Adrenal gland (tissue), 12 donors: ENCODE data around the gene ITPA. TPM values are rescaled to one million over a fixed set of nuclear protein-coding genes. Genes with fewer than 3 reads are reported as not detected.

ENCODE experiments used
- DNase-seq, 7 donors: peaks; one replicate each; pipeline ENCODE4 v3.0.0-alpha.2; 2019 to 2020
- H3K27ac ChIP-seq, 5 donors: fragments of 200-600 bp; sonication (generic) in 4 of 5; 1 replicate in 3 of 5; 2 replicates in 2 of 5; pipeline versions ENCODE4 v1.5.1 to v1.8.0; 2016 to 2020; ENCODE audit warnings: mild to moderate bottlenecking in 1 of 5
- H3K27me3 ChIP-seq: fragments of 200-600 bp; 2 replicates; pipeline ENCODE4 v1.8.0; 2021
- H3K36me3 ChIP-seq, 2 donors: fragments of 200-600 bp; replicated peaks in 1 of 2; 1 replicate in 1 of 2; 2 replicates in 1 of 2; pipeline versions ENCODE4 v1.5.1 to v1.8.0; 2018 to 2022
- H3K4me1 ChIP-seq, 2 donors: fragments of 200-600 bp; replicated peaks in 1 of 2; 1 replicate in 1 of 2; 2 replicates in 1 of 2; pipeline versions ENCODE4 v1.5.1 to v1.8.0; 2018 to 2021
- H3K4me3 ChIP-seq, 4 donors: fragments of 200-600 bp; sonication (generic) in 3 of 4; one replicate each; pipeline ENCODE4 v1.5.1; 2016 to 2018
- H3K9me3 ChIP-seq, 3 donors: fragments of 200-600 bp; sonication (generic) in 1 of 3; replicated peaks in 1 of 3; 1 replicate in 2 of 3; 2 replicates in 1 of 3; pipeline versions ENCODE4 v1.5.1 to v1.8.0; 2016 to 2021
- CTCF ChIP-seq, 6 experiments: fragments of 450-650 bp in 4 of 6; fragments of 200-600 bp in 2 of 6; sonication (generic) in 1 of 6; IDR thresholded peaks; 1 replicate in 5 of 6; 2 replicates in 1 of 6; pipeline versions ENCODE4 v1.5.1 to v1.8.0; 2016 to 2021; ENCODE audit warnings: antibody characterized with exemption in 6 of 6, mild to moderate bottlenecking in 2 of 6, moderate library complexity in 1 of 6
- POLR2A ChIP-seq, 2 donors: fragments of 450-650 bp; IDR thresholded peaks; one replicate each; pipeline ENCODE4 v1.6.1; 2017; ENCODE audit warnings: antibody characterized with exemption in 2 of 2, mild to moderate bottlenecking in 2 of 2, moderate library complexity in 1 of 2
- WGBS, 4 donors: extraction: QIAGEN DNeasy Blood & Tissue Kit in 2 of 4; methylation state at CpG; one replicate each; pipeline versions ENCODE4 v1.1.5 to v1.1.7; 2013 to 2017; 5-methylcytosine and 5-hydroxymethylcytosine counted together
- intact Hi-C, 2 donors: fragments of 100-400 bp; cut with DNase I; formaldehyde crosslinking; loops; one replicate each; pipeline versions ENCODE4 v1.14.1 to v1.15.0; 2022 to 2023
- polyA plus RNA-seq, 3 donors: library from polyadenylated mRNA; stranded (reverse); fragments of 200-250 nt in 2 of 3; fragments of 350-450 nt in 1 of 3; fragmentation: Illumina TruSeq in 1 of 3; extraction: RNeasy Lipid Tissue Mini Kit (QIAGEN cat#74804) in 1 of 3; gene quantifications; one replicate each; pipeline ENCODE4 v1.2.3, GENCODE V29; 2013 to 2014
- total RNA-seq, 9 donors: library from RNA; depleted of rRNA in 4 of 9; stranded (reverse); fragments of >200 nt in 4 of 9; fragments of 120-200 nt in 1 of 9; fragmentation: NEBNext Ultra II Directional in 1 of 9; extraction: Animal tissue kit (Norgen Biotek cat#: 25700) in 1 of 9; gene quantifications; one replicate each; pipeline versions ENCODE4 v1.1.0 to v1.2.4, GENCODE V29; 2013 to 2023
- donor health status: healthy with polysubstance abuse.
- donor health status: Bipolar disorder and iron deficiency.
- donor health status: DM: yes; HTN: yes; CAD: no.
- donor health status: DM: no; HTN: no; CAD: no.
- donor health status: DM: no; HTN: no; CAD: no.
- donor health status: DM: yes; HTN: yes; CAD: no.

Gene ITPA
- total and polyA plus RNA-seq, 12 donors = 29.3 to 182 (median 62.5) TPM

GRCh38 chr20:3194617-3195280 is 14.5 kb upstream of the ITPA start:
- H3K4me3 ChIP-seq = no peak overlapping the region
- H3K27ac ChIP-seq = no peak overlapping the region
- no peaks in the 10 kb centered on the region for H3K27me3 ChIP-seq
- H3K9me3 ChIP-seq = no peaks in the 10 kb centered on the region
- H3K4me1 ChIP-seq = no peaks in the 10 kb centered on the region
- WGBS, 4 donors = 92 to 100% (median 94%) methylated on average over 4 to 10 of the region's 10 CpGs
- peaks cover 0 to 85% of the 10 kb centered on the region in 2 donors for H3K36me3 ChIP-seq
- TF ChIP-seq POLR2A (IDR thresholded peaks at IDR 0.05) = no peak
- no peak for TF ChIP-seq CTCF (IDR thresholded peaks at IDR 0.05)
- intact Hi-C loops = no loop called here
- no peak for DNase-seq

DNA sequence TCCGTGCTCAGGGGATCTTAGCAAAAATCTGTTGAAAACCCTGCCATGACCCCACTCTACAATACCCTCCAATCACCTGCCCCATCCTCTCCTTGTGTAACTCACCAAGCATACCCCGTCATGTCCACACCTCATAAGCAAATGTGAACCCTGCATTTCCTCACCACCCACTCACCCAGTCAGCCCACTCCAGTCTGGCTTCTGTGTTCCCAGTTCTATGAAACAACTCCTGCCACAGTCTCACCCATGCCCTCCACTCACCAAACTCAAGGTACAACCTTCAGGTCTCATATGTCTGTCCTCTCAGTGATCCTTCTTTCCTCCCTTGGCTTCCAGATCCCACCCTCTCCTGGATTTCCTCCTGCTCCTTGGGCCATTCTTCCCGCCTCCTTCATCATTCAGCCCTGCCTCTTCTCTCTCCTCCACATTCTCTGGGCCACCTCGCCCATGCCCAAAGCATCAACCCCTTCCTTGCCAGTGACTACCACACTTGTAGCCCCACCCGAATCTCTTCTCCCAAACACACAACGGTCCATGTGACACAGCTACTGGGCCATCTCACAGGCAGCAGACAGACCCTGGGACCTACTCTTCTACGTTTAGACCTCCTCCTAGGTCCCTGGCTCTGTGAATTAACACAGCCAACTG is 13.6 kb upstream of the ITPA start:
- H3K4me3 ChIP-seq = no peak overlapping the region
- intact Hi-C loops = no loop called here
- H3K27ac ChIP-seq = no peak overlapping the region
- H3K9me3 ChIP-seq = no peaks in the 10 kb centered on the region
- TF ChIP-seq POLR2A (IDR thresholded peaks at IDR 0.05) = no peak
- no peak for TF ChIP-seq CTCF (IDR thresholded peaks at IDR 0.05)
- H3K36me3 ChIP-seq = peaks cover 0 to 85% of the 10 kb centered on the region in 2 donors
- no peak for DNase-seq
- H3K27me3 ChIP-seq = no peaks in the 10 kb centered on the region
- 91 to 95% (median 93%) methylated on average over 7 of the region's 7 CpGs for WGBS, 4 donors
- no peaks in the 10 kb centered on the region for H3K4me1 ChIP-seq

GRCh38 chr20:3199206-3199605 is 10.1 kb upstream of the ITPA start:
- H3K36me3 ChIP-seq = peaks cover 0 to 55% of the 10 kb centered on the region in 2 donors
- peaks cover 10 to 13% of the 10 kb centered on the region in 2 donors for H3K4me1 ChIP-seq
- no peaks in the 10 kb centered on the region for H3K9me3 ChIP-seq
- no peak for TF ChIP-seq CTCF (IDR thresholded peaks at IDR 0.05)
- TF ChIP-seq POLR2A (IDR thresholded peaks at IDR 0.05) = no peak
- H3K27me3 ChIP-seq = no peaks in the 10 kb centered on the region
- H3K4me3 ChIP-seq = no peak overlapping the region
- DNase-seq = no peak
- WGBS, 4 donors = 47 to 71% (median 49%) methylated on average over 2 of the region's 2 CpGs
- H3K27ac ChIP-seq = no peak overlapping the region
- intact Hi-C loops = no loop called here

DNA sequence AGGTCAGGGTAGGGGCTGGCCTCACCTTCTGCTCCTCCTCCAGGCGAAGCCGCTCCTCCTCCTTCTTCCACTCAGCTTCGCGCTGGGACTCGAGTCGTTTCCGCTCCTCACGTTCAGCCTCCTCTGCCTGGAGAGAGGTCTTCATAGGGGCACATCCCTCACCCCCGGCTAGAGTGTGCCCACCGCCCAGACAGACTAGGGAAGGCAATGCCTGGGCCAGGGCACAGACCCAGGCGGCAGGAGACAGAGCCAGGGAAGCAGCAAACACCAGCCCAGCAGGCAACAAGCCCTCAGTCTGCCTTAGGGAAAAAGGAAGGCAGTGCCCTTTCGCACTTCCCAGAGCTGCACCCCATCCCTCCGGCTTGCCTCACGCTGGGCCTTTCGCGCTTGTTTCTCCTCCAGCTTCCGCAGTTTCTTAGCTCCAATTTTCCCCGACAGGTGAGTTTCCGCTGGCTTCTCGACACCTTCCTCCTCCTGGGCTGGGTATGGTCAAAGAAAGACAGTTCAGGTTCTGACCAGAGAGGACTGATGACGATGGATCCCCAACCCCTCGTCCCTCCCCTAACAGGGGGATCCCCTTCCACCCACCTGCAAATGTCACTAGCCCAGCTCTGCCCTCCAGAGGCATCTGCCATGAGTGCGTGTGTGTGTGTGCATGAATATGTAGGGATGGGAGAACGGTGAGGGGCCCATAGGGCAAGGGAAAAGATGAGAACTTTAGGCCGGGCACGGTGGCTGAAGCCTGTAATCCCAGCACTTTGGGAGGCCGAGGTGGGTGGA is 9.1 kb upstream of the ITPA start:
- no peak for DNase-seq
- WGBS, 4 donors = 86 to 91% (median 89%) methylated on average over 25 to 27 of the region's 27 CpGs
- H3K27ac ChIP-seq = no peak overlapping the region
- no peaks in the 10 kb centered on the region for H3K27me3 ChIP-seq
- H3K36me3 ChIP-seq = peaks cover 0 to 45% of the 10 kb centered on the region in 2 donors
- H3K4me1 ChIP-seq = peaks cover 10 to 13% of the 10 kb centered on the region in 2 donors
- H3K9me3 ChIP-seq = no peaks in the 10 kb centered on the region
- intact Hi-C loops = no loop called here
- TF ChIP-seq POLR2A (IDR thresholded peaks at IDR 0.05) (no peak), CTCF (IDR thresholded peaks at IDR 0.05) (no peak)
- H3K4me3 ChIP-seq = no peak overlapping the region
